T-helper 22 cell (primary cell): ENCODE results near the gene SCYGR1.
"Not testable (repeated sequence)": the region's sequence is repeated elsewhere in the genome, so short reads cannot be mapped to it uniquely, and the experiment has no call there.

Experiments used
- DNase-seq: peaks from one replicate; pipeline ENCODE4 v3.0.0-alpha.2; 2020; ENCODE audit warnings: low read depth

SCYGR1 gene

GRCh38 chr2:227402959-227403358 lies 15.2 kb upstream of the SCYGR1 start:
- DNase-seq, result no peak

- DNase-seq, result no peak
These were observed 14.6 kb upstream of the SCYGR1 start for GRCh38 chr2:227402321-227402720.

- DNase-seq, result no peak
These were observed 13.8 kb upstream of the SCYGR1 start for GRCh38 chr2:227401550-227401949.

- no peak for DNase-seq
These were observed 11.2 kb upstream of the SCYGR1 start for GRCh38 chr2:227398684-227399670.

GRCh38 chr2:227397562-227397961 lies 9.8 kb upstream of the SCYGR1 start:
- no peak for DNase-seq

- no peak for DNase-seq
These were observed 7.8 kb upstream of the SCYGR1 start for GRCh38 chr2:227395556-227395955.

- DNase-seq, result no peak
These were observed 6.7 kb upstream of the SCYGR1 start for GRCh38 chr2:227394401-227394800.

GRCh38 chr2:227390468-227391256 lies 2.9 kb upstream of the SCYGR1 start:
- no peak for DNase-seq

- no peak for DNase-seq
These were observed 1.9 kb upstream of the SCYGR1 start for GRCh38 chr2:227389661-227390060.

GRCh38 chr2:227389231-227389630 lies 1.5 kb upstream of the SCYGR1 start:
- DNase-seq, result no peak

- no peak for DNase-seq
These were observed 825 bp upstream of the SCYGR1 start for GRCh38 chr2:227388537-227389011.

- no peak for DNase-seq
These were observed 1.1 kb downstream of the SCYGR1 start for GRCh38 chr2:227386630-227387029.

- no peak for DNase-seq
These were observed 4.1 kb downstream of the SCYGR1 start for GRCh38 chr2:227383686-227384085.

GRCh38 chr2:227382241-227382835 lies 5.4 kb downstream of the SCYGR1 start:
- not testable (repeated sequence) for DNase-seq

GRCh38 chr2:227379095-227379494 lies 8.7 kb downstream of the SCYGR1 start, which contains the start of gene TM4SF20:
Gene TM4SF20, minus strand, starts transcription at chr2:227379306. Its CDS starts 38 bp downstream, at chr2:227379268.
- no peak for DNase-seq

- no peak for DNase-seq
These were observed 9.4 kb downstream of the SCYGR1 start for GRCh38 chr2:227378371-227378782.

GRCh38 chr2:227377467-227378351 lies 10.0 kb downstream of the SCYGR1 start:
- DNase-seq, result no peak

- no peak for DNase-seq
These were observed 10.9 kb downstream of the SCYGR1 start for GRCh38 chr2:227376656-227377396.

GRCh38 chr2:227374158-227374557 lies 13.6 kb downstream of the SCYGR1 start:
- DNase-seq, result no peak

- DNase-seq, result no peak
These were observed 14.4 kb downstream of the SCYGR1 start for GRCh38 chr2:227373389-227373788.
